Stomach (tissue), 9 donors: ENCODE data around the gene FAM184A. TPM values are rescaled to one million over a fixed set of nuclear protein-coding genes. Genes with fewer than 3 reads are reported as not detected.

Experiments
- DNase-seq, 2 donors: peaks; one replicate each; pipeline versions ENCODE4 v3.0.0 to v3.0.0-alpha.2; 2013 to 2019
- H3K27ac ChIP-seq, 5 donors: fragments of 200-600 bp in 4 of 5; sonication (generic) in 4 of 5; one replicate each; pipeline ENCODE4 v1.5.1; 2013 to 2019; ENCODE audit warnings: mild to moderate bottlenecking in 1 of 5, moderate library complexity in 1 of 5
- H3K27me3 ChIP-seq, 3 donors: fragments of 200-600 bp; sonication (generic); one replicate each; pipeline ENCODE4 v1.5.1; 2017 to 2019; ENCODE audit warnings: mixed run types in 1 of 3
- H3K36me3 ChIP-seq, 4 donors: fragments of 200-600 bp; sonication (generic); 1 replicate in 3 of 4; 2 replicates in 1 of 4; pipeline ENCODE4 v1.5.1; 2016 to 2019
- H3K4me1 ChIP-seq, 4 donors: fragments of 200-600 bp; sonication (generic); one replicate each; pipeline ENCODE4 v1.5.1; 2016 to 2019
- H3K4me3 ChIP-seq, 4 donors: fragments of 200-600 bp; sonication (generic) in 3 of 4; one replicate each; pipeline ENCODE4 v1.5.1; 2016 to 2019; ENCODE audit warnings: mild to moderate bottlenecking in 1 of 4
- H3K9me3 ChIP-seq, 4 donors: fragments of 200-600 bp; sonication (generic); one replicate each; pipeline ENCODE4 v1.5.1; 2016 to 2019
- CTCF ChIP-seq, 7 experiments: fragments of 450-650 bp in 4 of 7; fragments of 200-600 bp in 3 of 7; sonication (generic) in 3 of 7; IDR thresholded peaks; one replicate each; pipeline ENCODE4 v1.5.1; 2016 to 2019; ENCODE audit warnings: antibody characterized with exemption in 7 of 7, control low read depth in 2 of 7, mild to moderate bottlenecking in 1 of 7
- EP300 ChIP-seq: sonication (generic); formaldehyde crosslinking; IDR thresholded peaks from one replicate; pipeline ENCODE4 v1.6.1; 2017; ENCODE audit warnings: antibody characterized with exemption
- POLR2A ChIP-seq, 4 donors: fragments of 450-650 bp; IDR thresholded peaks; one replicate each; pipeline ENCODE4 v1.6.1; 2016; ENCODE audit warnings: antibody characterized with exemption in 4 of 4, control low read depth in 2 of 4, mild to moderate bottlenecking in 1 of 4, moderate library complexity in 1 of 4
- POLR2AphosphoS5 ChIP-seq, 3 donors: sonication (generic); formaldehyde crosslinking; IDR thresholded peaks; one replicate each; pipeline ENCODE4 v1.6.1; 2016; ENCODE audit warnings: antibody characterized with exemption in 3 of 3
- WGBS, 5 donors: extraction: QIAGEN DNeasy Blood & Tissue Kit in 3 of 5; methylation state at CpG; one replicate each; pipeline versions ENCODE4 v1.1.5 to v1.1.7; 2013 to 2018; 5-methylcytosine and 5-hydroxymethylcytosine counted together
- intact Hi-C: fragments of 100-400 bp; cut with DNase I; formaldehyde crosslinking; loops from one replicate; pipeline ENCODE4 v1.15.1; 2023; ENCODE audit warnings: low total_unique reads
- polyA plus RNA-seq, 3 donors: library from polyadenylated mRNA; stranded (reverse); fragments of 200-250 nt; gene quantifications; one replicate each; pipeline ENCODE4 v1.2.3, GENCODE V29; 2013
- total RNA-seq, 5 donors: library from RNA; depleted of rRNA; stranded (reverse); fragments of >200 nt; gene quantifications; one replicate each; pipeline versions ENCODE4 v1.1.0 to v1.2.3, GENCODE V29; 2014 to 2016
- donor health status: healthy with polysubstance abuse.
- donor health status: Bipolar disorder and iron deficiency.
- donor health status: healthy.

FAM184A gene
- total and polyA plus RNA-seq, 8 donors = under 0.01 to 8.3 (median 2.6) TPM; not detected in 1

DNA sequence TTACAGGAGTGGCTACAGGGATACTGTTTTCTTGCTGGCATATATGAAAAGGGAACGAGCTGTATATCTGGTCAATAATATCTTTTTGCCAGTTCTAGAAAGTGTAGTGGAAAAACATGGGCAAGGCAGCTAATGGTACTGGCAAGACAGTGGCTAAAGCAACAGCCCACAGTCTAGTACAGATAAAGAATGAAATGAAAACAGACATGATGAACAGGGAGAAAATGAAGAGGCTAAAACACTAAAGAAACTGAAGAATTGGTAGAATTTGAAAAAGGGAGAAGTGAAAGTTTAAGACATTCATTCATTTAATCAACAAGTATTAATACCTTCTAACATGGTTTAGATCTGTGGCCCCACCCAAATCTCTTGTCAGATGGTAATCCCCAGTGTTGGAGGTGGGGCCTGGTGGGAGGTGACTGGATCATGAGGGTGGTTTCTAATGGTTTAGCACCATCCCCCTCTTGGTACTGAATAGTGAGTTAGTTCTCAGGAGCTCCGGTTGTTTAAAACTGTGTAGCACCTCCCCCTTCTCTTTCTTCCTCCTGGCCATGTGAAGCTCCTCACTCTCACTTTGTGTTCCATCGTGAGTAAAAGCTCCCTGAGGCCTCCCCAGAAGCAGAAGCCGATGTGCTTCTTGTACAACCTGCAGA lies 18.1 kb downstream of the FAM184A start:
- Histone ChIP-seq H3K27me3 (no peaks in the 10 kb centered on the region), H3K9me3 (no peaks in the 10 kb centered on the region), H3K27ac (no peak overlapping the region), H3K36me3 (no peaks in the 10 kb centered on the region), H3K4me3 (no peak overlapping the region), H3K4me1 (no peaks in the 10 kb centered on the region)
- TF ChIP-seq CTCF (IDR thresholded peaks at IDR 0.05) = no peak
- no peak for TF ChIP-seq EP300
- no peak for TF ChIP-seq POLR2A (IDR thresholded peaks at IDR 0.05)
- no peak for TF ChIP-seq POLR2AphosphoS5 (IDR thresholded peaks at IDR 0.05)
- DNase-seq = no peak
- intact Hi-C loops = no loop called here
- 69 to 83% (median 73%) methylated on average over 4 of the region's 4 CpGs for WGBS, 5 donors

DNA sequence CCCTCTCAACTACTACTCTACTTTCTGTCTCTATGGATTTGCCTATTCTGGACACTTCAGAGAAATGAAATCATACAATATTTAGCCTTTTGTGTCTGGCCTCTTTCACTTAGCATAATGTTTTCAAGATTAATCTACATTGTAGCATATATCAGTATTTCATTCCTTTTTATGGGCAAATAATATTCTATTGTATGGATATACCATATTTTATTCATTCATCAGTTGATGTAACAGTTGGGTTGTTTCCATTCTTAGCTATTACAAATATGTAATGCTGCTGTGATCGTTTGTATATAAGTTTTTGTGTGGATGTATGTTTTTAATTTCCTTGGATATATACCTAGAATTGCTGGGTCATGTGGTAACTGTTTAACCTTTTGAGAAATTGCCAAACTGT lies 23.4 kb downstream of the FAM184A start:
- WGBS, 5 donors = 80 to 89% (median 85%) methylated on average over 1 of the region's 1 CpG
- H3K4me1 ChIP-seq = no peaks in the 10 kb centered on the region
- no peak for DNase-seq
- no peak overlapping the region for H3K4me3 ChIP-seq
- no peaks in the 10 kb centered on the region for H3K27me3 ChIP-seq
- H3K36me3 ChIP-seq = no peaks in the 10 kb centered on the region
- no peaks in the 10 kb centered on the region for H3K9me3 ChIP-seq
- no peak for TF ChIP-seq POLR2AphosphoS5 (IDR thresholded peaks at IDR 0.05)
- no peak for TF ChIP-seq EP300
- no peak for TF ChIP-seq CTCF (IDR thresholded peaks at IDR 0.05)
- TF ChIP-seq POLR2A (IDR thresholded peaks at IDR 0.05) = no peak
- no peak overlapping the region for H3K27ac ChIP-seq
- intact Hi-C loops = no loop called here

GRCh38 chr6:119052987-119053386 lies 25.5 kb downstream of the FAM184A start:
- H3K27me3 ChIP-seq = no peaks in the 10 kb centered on the region
- DNase-seq = no peak
- H3K4me1 ChIP-seq = no peaks in the 10 kb centered on the region
- intact Hi-C loops = no loop called here
- no peaks in the 10 kb centered on the region for H3K36me3 ChIP-seq
- no peak overlapping the region for H3K4me3 ChIP-seq
- H3K9me3 ChIP-seq = no peaks in the 10 kb centered on the region
- WGBS, 5 donors = 63 to 80% (median 72%) methylated on average over 1 of the region's 1 CpG
- H3K27ac ChIP-seq = no peak overlapping the region
- TF ChIP-seq CTCF (IDR thresholded peaks at IDR 0.05) (no peak), EP300 (no peak), POLR2AphosphoS5 (IDR thresholded peaks at IDR 0.05) (no peak), POLR2A (IDR thresholded peaks at IDR 0.05) (no peak)

GRCh38 chr6:119052292-119052889 lies 26.1 kb downstream of the FAM184A start:
- no peaks in the 10 kb centered on the region for H3K36me3 ChIP-seq
- intact Hi-C loops = no loop called here
- H3K9me3 ChIP-seq = no peaks in the 10 kb centered on the region
- no peaks in the 10 kb centered on the region for H3K27me3 ChIP-seq
- DNase-seq = no peak
- TF ChIP-seq CTCF (IDR thresholded peaks at IDR 0.05) (no peak), POLR2AphosphoS5 (IDR thresholded peaks at IDR 0.05) (no peak), POLR2A (IDR thresholded peaks at IDR 0.05) (no peak), EP300 (no peak)
- H3K27ac ChIP-seq = no peak overlapping the region
- no peak overlapping the region for H3K4me3 ChIP-seq
- no peaks in the 10 kb centered on the region for H3K4me1 ChIP-seq
- WGBS, 5 donors = 57 to 83% (median 74%) methylated on average over 2 of the region's 2 CpGs
